Liver (tissue), 3 donors: Measurements from ENCODE around the gene POU5F1.

Source experiments
- GABPA ChIP-seq, 2 donors: IDR thresholded peaks in 1 of 2; conservative IDR thresholded peaks in 1 of 2; 2 replicates each; pipeline ENCODE4 v1.6.1; 2016; ENCODE audit warnings: antibody characterized with exemption in 2 of 2, mild to moderate bottlenecking in 1 of 2, moderate library complexity in 1 of 2
- SP1 ChIP-seq: IDR thresholded peaks from 2 replicates; pipeline ENCODE4 v1.6.1; 2018; ENCODE audit warnings: antibody characterized with exemption, mild to moderate bottlenecking
- TF ChIP-seq, protein P1 (sequence below): fragments of 150-350 bp; IDR thresholded peaks from 2 replicates; pipeline ENCODE4 v1.5.1; 2017; ENCODE audit warnings: improper control_type of control experiment, low read depth, low read length; ENCODE audit not compliant: missing input control
- donor health status: healthy.
- donor health status: healthy.

- TF ChIP-seq, protein P1, sequence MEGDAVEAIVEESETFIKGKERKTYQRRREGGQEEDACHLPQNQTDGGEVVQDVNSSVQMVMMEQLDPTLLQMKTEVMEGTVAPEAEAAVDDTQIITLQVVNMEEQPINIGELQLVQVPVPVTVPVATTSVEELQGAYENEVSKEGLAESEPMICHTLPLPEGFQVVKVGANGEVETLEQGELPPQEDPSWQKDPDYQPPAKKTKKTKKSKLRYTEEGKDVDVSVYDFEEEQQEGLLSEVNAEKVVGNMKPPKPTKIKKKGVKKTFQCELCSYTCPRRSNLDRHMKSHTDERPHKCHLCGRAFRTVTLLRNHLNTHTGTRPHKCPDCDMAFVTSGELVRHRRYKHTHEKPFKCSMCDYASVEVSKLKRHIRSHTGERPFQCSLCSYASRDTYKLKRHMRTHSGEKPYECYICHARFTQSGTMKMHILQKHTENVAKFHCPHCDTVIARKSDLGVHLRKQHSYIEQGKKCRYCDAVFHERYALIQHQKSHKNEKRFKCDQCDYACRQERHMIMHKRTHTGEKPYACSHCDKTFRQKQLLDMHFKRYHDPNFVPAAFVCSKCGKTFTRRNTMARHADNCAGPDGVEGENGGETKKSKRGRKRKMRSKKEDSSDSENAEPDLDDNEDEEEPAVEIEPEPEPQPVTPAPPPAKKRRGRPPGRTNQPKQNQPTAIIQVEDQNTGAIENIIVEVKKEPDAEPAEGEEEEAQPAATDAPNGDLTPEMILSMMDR, result no peak
- TF ChIP-seq GABPA (IDR thresholded peaks at IDR 0.05 in 1 of 2, conservative IDR thresholded peaks at IDR 0.05 in 1 of 2), result no peak
- TF ChIP-seq SP1, result no peak
Measured at GRCh38 chr6:31157513-31158139, 12.9 kb downstream of the POU5F1 start, which contains the start of gene CCHCR1.
